ENCODE results near the gene RAD9A.

Gene RAD9A

DNA sequence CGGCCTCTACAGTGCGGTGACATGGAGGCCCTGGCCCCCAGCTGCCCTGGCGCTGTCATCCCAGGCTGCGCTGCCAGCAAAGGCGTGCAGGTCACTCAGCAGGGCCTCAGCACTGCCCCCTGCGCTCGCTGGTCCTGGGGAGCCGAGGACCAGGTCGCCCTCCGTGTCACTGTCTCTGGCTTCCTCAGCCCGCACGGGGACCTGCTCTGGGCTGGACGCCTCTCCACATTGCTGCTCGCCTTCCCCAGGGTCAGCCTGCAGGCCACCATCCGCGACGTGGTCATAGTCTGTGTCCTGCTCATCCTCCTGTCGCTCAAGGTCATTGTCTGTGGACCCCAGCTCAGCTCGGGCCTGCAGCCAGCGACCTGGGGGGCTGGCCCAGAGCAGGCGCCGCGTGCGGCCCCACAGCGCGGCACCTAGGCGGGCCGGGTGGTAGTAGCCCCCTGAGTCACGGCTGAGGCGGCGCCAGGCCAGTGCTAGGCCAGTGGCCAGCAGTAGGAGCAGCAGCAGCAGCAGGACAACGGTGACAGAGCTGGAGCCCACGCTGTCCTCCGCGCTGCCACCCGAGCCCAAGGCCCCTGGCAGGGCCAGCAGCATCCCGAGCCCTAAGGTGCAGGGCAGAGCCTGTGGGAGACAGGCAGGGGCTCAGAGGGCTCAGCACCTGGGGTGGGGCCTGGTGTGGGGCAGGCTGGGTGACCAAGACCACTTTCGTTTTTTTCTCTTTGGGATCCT, 44.1 kb downstream of the RAD9A start:
- ChIA-PET CTCF (interaction anchor here (1.2 to 1.6 kb wide), 2 partner anchors 34 kb away, joined by 5 read pairs; partner anchors contain the start of gene PPP1CA), POLR2A (interaction anchor here (0.6 to 1.3 kb wide), 4 partner anchors 15 to 34 kb away, joined by 3 to 4 read pairs (median 4); partner anchors contain the start of genes PPP1CA and TMEM134)
- no peaks in the 10 kb centered on the region for H3K9me3 ChIP-seq (ENCODE audit: control insufficient read depth, insufficient read depth, low read depth, low read length)
- H3K4me3 ChIP-seq (ENCODE audit: low read depth, low read length) = no peak overlapping the region
- H3K4me1 ChIP-seq (ENCODE audit: control insufficient read depth, insufficient read depth, low read length) = no peaks in the 10 kb centered on the region
- no peak overlapping the region for H3K27ac ChIP-seq (ENCODE audit: extremely low read depth, low read depth, low read length)
- no peak for TF ChIP-seq ZNF223 (tag by site-specific recombination; IDR thresholded peaks at IDR 0.05)
- TF ChIP-seq, protein P1, sequence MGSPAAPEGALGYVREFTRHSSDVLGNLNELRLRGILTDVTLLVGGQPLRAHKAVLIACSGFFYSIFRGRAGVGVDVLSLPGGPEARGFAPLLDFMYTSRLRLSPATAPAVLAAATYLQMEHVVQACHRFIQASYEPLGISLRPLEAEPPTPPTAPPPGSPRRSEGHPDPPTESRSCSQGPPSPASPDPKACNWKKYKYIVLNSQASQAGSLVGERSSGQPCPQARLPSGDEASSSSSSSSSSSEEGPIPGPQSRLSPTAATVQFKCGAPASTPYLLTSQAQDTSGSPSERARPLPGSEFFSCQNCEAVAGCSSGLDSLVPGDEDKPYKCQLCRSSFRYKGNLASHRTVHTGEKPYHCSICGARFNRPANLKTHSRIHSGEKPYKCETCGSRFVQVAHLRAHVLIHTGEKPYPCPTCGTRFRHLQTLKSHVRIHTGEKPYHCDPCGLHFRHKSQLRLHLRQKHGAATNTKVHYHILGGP (tag by site-specific recombination; IDR thresholded peaks at IDR 0.05) = no peak
- peaks cover 0 to 88% of the 10 kb centered on the region in 2 experiments; a peak in 2 of 3 replicates for H3K36me3 ChIP-seq (ENCODE audit: control insufficient read depth in 2 of 2, insufficient read depth in 1 of 2, low read length in 2 of 2)

DNA sequence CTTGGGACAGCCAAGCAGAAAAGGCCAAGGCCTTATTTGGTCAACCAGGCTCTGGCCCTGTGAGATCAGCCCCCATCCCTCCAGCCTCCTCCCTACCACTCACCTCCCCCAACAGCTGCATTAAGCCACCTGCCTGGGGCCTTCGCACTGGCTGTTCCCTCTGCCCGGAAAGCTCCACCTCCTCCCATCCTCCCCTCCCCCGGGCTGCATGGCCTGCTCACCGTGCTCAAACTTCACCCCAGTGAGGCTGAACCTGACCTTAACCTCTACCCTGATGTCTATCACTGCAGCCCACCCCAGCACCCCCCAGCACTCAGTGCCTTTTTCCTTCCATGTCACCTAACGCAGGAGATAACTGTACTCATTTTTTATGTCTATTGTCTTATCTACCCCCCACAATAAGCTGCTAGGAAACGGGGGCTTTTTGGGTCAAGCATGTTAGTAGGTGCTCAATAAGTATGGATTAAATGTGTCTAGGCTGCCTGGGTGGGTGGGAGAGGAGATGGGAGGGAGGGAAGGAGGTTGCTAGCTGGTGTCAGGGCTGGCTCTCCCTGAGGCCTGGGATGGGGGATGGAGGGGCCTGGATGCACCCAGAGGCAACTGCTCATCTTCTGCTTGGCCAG, 44.8 kb downstream of the RAD9A start:
- CTCF ChIA-PET = interaction anchor here (1.2 kb wide), 1 partner anchor 35 kb away, joined by 5 read pairs; the partner anchor contains the start of gene PPP1CA
- Histone ChIP-seq H3K9me3 (ENCODE audit: control insufficient read depth, insufficient read depth, low read depth, low read length) (no peaks in the 10 kb centered on the region), H3K4me3 (ENCODE audit: low read depth, low read length) (no peak overlapping the region), H3K36me3 (ENCODE audit: control insufficient read depth in 2 of 2, insufficient read depth in 1 of 2, low read length in 2 of 2) (peaks cover 0 to 86% of the 10 kb centered on the region in 2 experiments; a peak in 1 of 3 replicates), H3K4me1 (ENCODE audit: control insufficient read depth, insufficient read depth, low read length) (no peaks in the 10 kb centered on the region), H3K27ac (ENCODE audit: extremely low read depth, low read depth, low read length) (no peak overlapping the region)
- POLR2A ChIA-PET = interaction anchor here (0.6 to 1.5 kb wide), 7 partner anchors 8 to 90 kb away, joined by 3 to 6 read pairs (median 4); partner anchors contain the start of genes PPP1CA, RPS6KB2 and TMEM134
- no peak for TF ChIP-seq SCRT2 (tag by site-specific recombination; IDR thresholded peaks at IDR 0.05)
- TF ChIP-seq, protein P2, sequence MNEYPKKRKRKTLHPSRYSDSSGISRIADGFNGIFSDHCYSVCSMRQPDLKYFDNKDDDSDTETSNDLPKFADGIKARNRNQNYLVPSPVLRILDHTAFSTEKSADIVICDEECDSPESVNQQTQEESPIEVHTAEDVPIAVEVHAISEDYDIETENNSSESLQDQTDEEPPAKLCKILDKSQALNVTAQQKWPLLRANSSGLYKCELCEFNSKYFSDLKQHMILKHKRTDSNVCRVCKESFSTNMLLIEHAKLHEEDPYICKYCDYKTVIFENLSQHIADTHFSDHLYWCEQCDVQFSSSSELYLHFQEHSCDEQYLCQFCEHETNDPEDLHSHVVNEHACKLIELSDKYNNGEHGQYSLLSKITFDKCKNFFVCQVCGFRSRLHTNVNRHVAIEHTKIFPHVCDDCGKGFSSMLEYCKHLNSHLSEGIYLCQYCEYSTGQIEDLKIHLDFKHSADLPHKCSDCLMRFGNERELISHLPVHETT (tag by site-specific recombination; IDR thresholded peaks at IDR 0.05) = peak; percentile 55; the same call in 1 of the 2 replicates
- TF ChIP-seq ZIC2 (tag by site-specific recombination; IDR thresholded peaks at IDR 0.05) = no peak
- no peak for TF ChIP-seq ZNF133 (tag by site-specific recombination; IDR thresholded peaks at IDR 0.05)
- no peak for TF ChIP-seq RBAK (tag by site-specific recombination; IDR thresholded peaks at IDR 0.05)
- no peak for TF ChIP-seq ZFP3 (tag by site-specific recombination; IDR thresholded peaks at IDR 0.05; ENCODE audit: low read depth)
- no peak for TF ChIP-seq ZNF549 (tag by site-specific recombination; IDR thresholded peaks at IDR 0.05)
- TF ChIP-seq ZNF701 (tag by site-specific recombination; IDR thresholded peaks at IDR 0.05) = no peak
- TF ChIP-seq SP2 (tag by site-specific recombination; IDR thresholded peaks at IDR 0.05) = peak; percentile 47
- TF ChIP-seq ZNF560 (tag by site-specific recombination; IDR thresholded peaks at IDR 0.05; ENCODE audit: borderline replicate concordance) = no peak
- TF ChIP-seq, protein P3, sequence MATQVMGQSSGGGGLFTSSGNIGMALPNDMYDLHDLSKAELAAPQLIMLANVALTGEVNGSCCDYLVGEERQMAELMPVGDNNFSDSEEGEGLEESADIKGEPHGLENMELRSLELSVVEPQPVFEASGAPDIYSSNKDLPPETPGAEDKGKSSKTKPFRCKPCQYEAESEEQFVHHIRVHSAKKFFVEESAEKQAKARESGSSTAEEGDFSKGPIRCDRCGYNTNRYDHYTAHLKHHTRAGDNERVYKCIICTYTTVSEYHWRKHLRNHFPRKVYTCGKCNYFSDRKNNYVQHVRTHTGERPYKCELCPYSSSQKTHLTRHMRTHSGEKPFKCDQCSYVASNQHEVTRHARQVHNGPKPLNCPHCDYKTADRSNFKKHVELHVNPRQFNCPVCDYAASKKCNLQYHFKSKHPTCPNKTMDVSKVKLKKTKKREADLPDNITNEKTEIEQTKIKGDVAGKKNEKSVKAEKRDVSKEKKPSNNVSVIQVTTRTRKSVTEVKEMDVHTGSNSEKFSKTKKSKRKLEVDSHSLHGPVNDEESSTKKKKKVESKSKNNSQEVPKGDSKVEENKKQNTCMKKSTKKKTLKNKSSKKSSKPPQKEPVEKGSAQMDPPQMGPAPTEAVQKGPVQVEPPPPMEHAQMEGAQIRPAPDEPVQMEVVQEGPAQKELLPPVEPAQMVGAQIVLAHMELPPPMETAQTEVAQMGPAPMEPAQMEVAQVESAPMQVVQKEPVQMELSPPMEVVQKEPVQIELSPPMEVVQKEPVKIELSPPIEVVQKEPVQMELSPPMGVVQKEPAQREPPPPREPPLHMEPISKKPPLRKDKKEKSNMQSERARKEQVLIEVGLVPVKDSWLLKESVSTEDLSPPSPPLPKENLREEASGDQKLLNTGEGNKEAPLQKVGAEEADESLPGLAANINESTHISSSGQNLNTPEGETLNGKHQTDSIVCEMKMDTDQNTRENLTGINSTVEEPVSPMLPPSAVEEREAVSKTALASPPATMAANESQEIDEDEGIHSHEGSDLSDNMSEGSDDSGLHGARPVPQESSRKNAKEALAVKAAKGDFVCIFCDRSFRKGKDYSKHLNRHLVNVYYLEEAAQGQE (tag by site-specific recombination; IDR thresholded peaks at IDR 0.05) = no peak
- no peak for TF ChIP-seq ZNF600 (tag by site-specific recombination; IDR thresholded peaks at IDR 0.05)
- TF ChIP-seq YY2 (tag by site-specific recombination; IDR thresholded peaks at IDR 0.05) = no peak
- no peak for TF ChIP-seq ZNF391 (tag by site-specific recombination; IDR thresholded peaks at IDR 0.05; ENCODE audit: borderline replicate concordance, low read depth)
- TF ChIP-seq GFI1B (tag by site-specific recombination; IDR thresholded peaks at IDR 0.05) = no peak
- no peak for TF ChIP-seq ZNF223 (tag by site-specific recombination; IDR thresholded peaks at IDR 0.05)
- TF ChIP-seq ZNF423 (tag by site-specific recombination; IDR thresholded peaks at IDR 0.05) = no peak
- no peak for TF ChIP-seq ZNF248 (tag by site-specific recombination; IDR thresholded peaks at IDR 0.05)
- TF ChIP-seq ZNF513 (tag by site-specific recombination; IDR thresholded peaks at IDR 0.05) = no peak
- 0 out of 2 replicates have a peak, but pooled peaks have one; percentile 30 for TF ChIP-seq ZXDB (tag by site-specific recombination; IDR thresholded peaks at IDR 0.05)
- peak; percentile 38; the same call in 1 of the 2 replicates for TF ChIP-seq ZNF24 (tag by site-specific recombination; IDR thresholded peaks at IDR 0.05)
- TF ChIP-seq ZNF501 (tag by site-specific recombination; IDR thresholded peaks at IDR 0.05) = no peak
- no peak for TF ChIP-seq ZNF394 (tag by site-specific recombination; IDR thresholded peaks at IDR 0.05; ENCODE audit: borderline replicate concordance)
- no peak for TF ChIP-seq ZNF404 (tag by site-specific recombination; IDR thresholded peaks at IDR 0.05)
- TF ChIP-seq ZNF426 (tag by site-specific recombination; IDR thresholded peaks at IDR 0.05) = no peak

Data from HEK293 (cell line).